GM12878 (cell line): ENCODE results near the gene MVP. TPM values are rescaled to one million over a fixed set of nuclear protein-coding genes. Genes with fewer than 3 reads are reported as not detected.
A peak's percentile ranks its signal among the peaks of the same experiment; 100 is the strongest.

ENCODE experiments used
- ATAC-seq: fragments of 200-7000 bp; cut with Tn5 transposase; 3 replicates; pipeline ENCODE4 v1.9.1; 2020; ENCODE audit warnings: mild to moderate bottlenecking, moderate library complexity
- BruUV-seq: library from RNA; stranded (reverse); fragments of 400-500 nt; replicated peaks from 2 replicates; lab custom pipeline; 2021; lab: Mats Ljungman, UMichigan
- CTCF ChIA-PET: fragments of 300-600 bp; sonication (Branson Sonifier 250); formaldehyde crosslinking; extraction: SDS; loops from one replicate; lab custom pipeline; 2021; ENCODE audit warnings: inconsistent platforms; lab: Yijun Ruan, JAX
- POLR2A ChIA-PET: fragments of 350-600 bp; formaldehyde crosslinking; extraction: SDS; loops from one replicate; lab custom pipeline; 2021; ENCODE audit warnings: inconsistent platforms; lab: Charles Lee
- RAD21 ChIA-PET: fragments of 300-600 bp; sonication (Branson Sonifier 250); formaldehyde crosslinking; loops from one replicate; lab custom pipeline; 2023; ENCODE audit warnings: antibody characterized with exemption; ENCODE audit not compliant: unreplicated experiment; lab: Charles Lee
- SMC1A ChIA-PET: fragments of 300-600 bp; sonication (Branson Sonifier 250); formaldehyde crosslinking; loops from one replicate; lab custom pipeline; 2023; ENCODE audit not compliant: unreplicated experiment, uncharacterized antibody; lab: Charles Lee
- DNase-seq: peaks from one replicate; pipeline ENCODE4 v3.0.0-alpha.2; 2011; ENCODE audit warnings: low read depth, low spot score
- FAIRE-seq: peaks from 3 replicates; lab custom pipeline; 2011; peaks lifted over from hg19 to GRCh38; lab: Jason Lieb, UNC
- H2AFZ ChIP-seq: 2 replicates; pipeline ENCODE4 v1.6.0; 2011; ENCODE audit warnings: low read depth, low read length, control low read depth; ENCODE audit not compliant: control insufficient read depth
- H3K27ac ChIP-seq: 2 replicates; pipeline ENCODE4 v1.5.1; 2011; ENCODE audit warnings: control low read depth; ENCODE audit not compliant: control insufficient read depth, insufficient read depth
- H3K27me3 ChIP-seq, 2 experiments: replicated peaks in 1 of 2; 2 replicates each; pipeline versions ENCODE4 v1.6.0 to v1.6.1; 2011; ENCODE audit warnings: low read length in 1 of 2; ENCODE audit not compliant: control insufficient read depth in 2 of 2, insufficient read depth in 2 of 2
- H3K36me3 ChIP-seq, 2 experiments: 2 replicates each; pipeline ENCODE4 v1.5.1; 2011; ENCODE audit warnings: low read length in 1 of 2; ENCODE audit not compliant: control insufficient read depth in 2 of 2, insufficient read depth in 2 of 2
- H3K4me1 ChIP-seq: 2 replicates; pipeline ENCODE4 v1.6.1; 2011; ENCODE audit warnings: mild to moderate bottlenecking, low read length, moderate library complexity, mixed read lengths; ENCODE audit not compliant: control insufficient read depth, insufficient read depth
- H3K4me2 ChIP-seq: 2 replicates; pipeline ENCODE4 v1.6.0; 2011; ENCODE audit warnings: control low read depth; ENCODE audit not compliant: control insufficient read depth, insufficient read depth
- H3K4me3 ChIP-seq: fragments of 200-600 bp; sonication (generic); 2 replicates; pipeline ENCODE4 v1.5.1; 2016
- H3K79me2 ChIP-seq: 2 replicates; pipeline ENCODE4 v1.6.0; 2011; ENCODE audit warnings: low read length; ENCODE audit not compliant: control insufficient read depth, insufficient read depth
- H3K9ac ChIP-seq: 2 replicates; pipeline ENCODE4 v1.8.0; 2011; ENCODE audit warnings: low read length, control low read depth, mixed read lengths; ENCODE audit not compliant: control insufficient read depth, insufficient read depth
- H3K9me3 ChIP-seq: replicated peaks from 3 replicates; pipeline ENCODE4 v1.5.1; 2011; ENCODE audit warnings: mild to moderate bottlenecking, low read length; ENCODE audit not compliant: control insufficient read depth, insufficient read depth
- H4K20me1 ChIP-seq: 2 replicates; pipeline ENCODE4 v1.6.0; 2011; ENCODE audit not compliant: control insufficient read depth, insufficient read depth
- DPF2 ChIP-seq: fragments of 450-650 bp; IDR thresholded peaks from 2 replicates; pipeline ENCODE4 v1.6.1; 2017; ENCODE audit warnings: mild to moderate bottlenecking
- IKZF2 ChIP-seq, 2 experiments: fragments of 450-650 bp; IDR thresholded peaks; 2 replicates each; pipeline ENCODE4 v1.6.1; 2017; ENCODE audit warnings: mild to moderate bottlenecking in 2 of 2, moderate library complexity in 2 of 2
- STAT1 ChIP-seq: fragments of 450-650 bp; conservative IDR thresholded peaks from 2 replicates; pipeline ENCODE4 v1.6.1; 2014; ENCODE audit warnings: antibody characterized with exemption, mild to moderate bottlenecking
- WGBS: methylation state at CpG from one replicate; pipeline ENCODE4 v1.1.6; 2016; ENCODE audit warnings: low lambda C conversion rate; ENCODE audit not compliant: insufficient replicate concordance, insufficient coverage; ENCODE audit errors: missing lambda C conversion rate; 5-methylcytosine and 5-hydroxymethylcytosine counted together
- in situ Hi-C: fragments of 300-500 bp; cut with MboI; formaldehyde crosslinking; loops from 9 replicates; pipeline ENCODE4 v1.14.3; 2018; ENCODE audit warnings: mixed read lengths
- intact Hi-C: fragments of 100-400 bp; cut with micrococcal nuclease; formaldehyde crosslinking; loops from one replicate; pipeline ENCODE4 v1.14.2; 2022; ENCODE audit not compliant: unreplicated experiment
- polyA plus RNA-seq, 11 experiments: library from polyadenylated mRNA; depleted of rRNA in 4 of 11; unstranded in 6 of 11; stranded (reverse) in 5 of 11; fragments of >200 nt; fragmentation: Nextera tagmentation in 4 of 11; fragmentation: Illumina TruSeq in 1 of 11; extraction: Ambion mirVana in 4 of 11; extraction: Trizol in 1 of 11; gene quantifications; 1 replicate in 1 of 11; 2 replicates in 10 of 11; pipeline versions ENCODE4 v1.2.1 to v1.2.3, GENCODE V29; 2011 to 2016; ENCODE audit warnings: inconsistent platforms in 2 of 11, missing spikeins in 2 of 11, low read depth in 1 of 11
- total RNA-seq, 4 experiments: library from RNA; depleted of rRNA in 3 of 4; stranded (reverse); fragments of >200 nt in 3 of 4; fragmentation: Illumina TruSeq in 1 of 4; extraction: Trizol in 1 of 4; gene quantifications; 2 replicates each; pipeline versions ENCODE4 v1.2.1 to v1.2.3, GENCODE V29; 2013 to 2021
- TF ChIP-seq, protein P1 (sequence below): IDR thresholded peaks from 2 replicates; pipeline ENCODE4 v1.6.1; 2012; ENCODE audit warnings: low read depth, low read length, improper control_type of control experiment
- TF ChIP-seq, protein P2 (sequence below): fragments of 450-650 bp; IDR thresholded peaks from 2 replicates; pipeline ENCODE4 v1.6.1; 2016; ENCODE audit warnings: mild to moderate bottlenecking

MVP gene
- total and polyA plus RNA-seq, 10 of the 15 experiments (the other 5 are each of a cell fraction or from before 2014, with no cell fraction given) = 0.98 to 74.2 (median 54.7) TPM

DNA sequence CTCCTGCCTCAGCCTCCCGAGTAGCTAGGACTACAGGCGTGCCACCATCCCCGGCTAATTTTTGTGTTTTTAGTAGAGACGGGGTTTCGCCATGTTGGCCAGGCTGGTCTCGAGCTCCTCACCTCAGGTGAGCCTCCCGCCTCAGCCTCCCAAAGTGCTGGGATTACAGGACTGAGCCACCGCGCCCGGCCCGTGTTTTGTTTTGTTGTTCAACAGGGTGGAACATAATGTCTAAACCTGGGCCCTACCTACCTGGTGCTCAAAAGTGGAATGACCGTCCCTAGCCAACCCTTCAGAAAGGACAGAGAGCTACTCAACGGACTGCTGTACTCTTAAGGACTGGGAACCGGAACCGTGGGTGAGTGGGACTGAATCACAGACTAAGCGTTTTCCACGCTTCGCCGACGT lies 30.5 kb upstream of the MVP start:
- WGBS = 35% methylated on average over 20 of the region's 20 CpGs
- RAD21 ChIA-PET = interaction anchor here (0.6 to 1.7 kb wide), 16 partner anchors 13 to 223 kb away, joined by 3 to 8 read pairs (median 4); partner anchors contain the start of gene TAOK2
- Histone ChIP-seq H3K9me3 (no peaks in the 10 kb centered on the region), H3K9ac (peak overlapping the region; percentile 89), H3K27me3 (no peaks in the 10 kb centered on the region), H3K4me2 (peak overlapping the region; percentile 87), H4K20me1 (no peaks in the 10 kb centered on the region), H3K4me1 (peaks cover 15% of the 10 kb centered on the region), H3K79me2 (peaks cover 43% of the 10 kb centered on the region), H3K27ac (peak overlapping the region; percentile 95), H3K36me3 (0 out of 4 replicates have a peak, but pooled peaks cover 0 to under 1% of the 10 kb centered on the region in 2 experiments), H2AFZ (peak overlapping the region; percentile 94), H3K4me3 (peak overlapping the region; percentile 89)
- intact Hi-C loops = loop anchor here (1.0 to 5.0 kb wide), 2 partner anchors 16 to 87 kb away; no protein-coding TSS in a partner anchor
- POLR2A ChIA-PET = interaction anchor here (0.6 to 3.3 kb wide), 18 partner anchors 8 to 276 kb away, joined by 3 to 24 read pairs (median 4); partner anchors contain the start of genes ALDOA and MAZ
- CTCF ChIA-PET = interaction anchor here (0.8 to 5.3 kb wide), 22 partner anchors 12 to 266 kb away, joined by 3 to 32 read pairs (median 4); partner anchors contain the start of genes MVP, PAGR1 and ZG16
- in situ Hi-C loops = no loop called here
- FAIRE-seq = no peak
- ATAC-seq = peak; percentile 23
- no peak for DNase-seq
- BruUV-seq = TSS peak; percentile 99
- SMC1A ChIA-PET = interaction anchor here (0.7 to 6.4 kb wide), 12 partner anchors 13 to 147 kb away, joined by 3 to 38 read pairs (median 5); partner anchors contain the start of gene PAGR1
- TF ChIP-seq, protein P1, sequence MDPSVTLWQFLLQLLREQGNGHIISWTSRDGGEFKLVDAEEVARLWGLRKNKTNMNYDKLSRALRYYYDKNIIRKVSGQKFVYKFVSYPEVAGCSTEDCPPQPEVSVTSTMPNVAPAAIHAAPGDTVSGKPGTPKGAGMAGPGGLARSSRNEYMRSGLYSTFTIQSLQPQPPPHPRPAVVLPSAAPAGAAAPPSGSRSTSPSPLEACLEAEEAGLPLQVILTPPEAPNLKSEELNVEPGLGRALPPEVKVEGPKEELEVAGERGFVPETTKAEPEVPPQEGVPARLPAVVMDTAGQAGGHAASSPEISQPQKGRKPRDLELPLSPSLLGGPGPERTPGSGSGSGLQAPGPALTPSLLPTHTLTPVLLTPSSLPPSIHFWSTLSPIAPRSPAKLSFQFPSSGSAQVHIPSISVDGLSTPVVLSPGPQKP = no peak
- TF ChIP-seq, protein P2, sequence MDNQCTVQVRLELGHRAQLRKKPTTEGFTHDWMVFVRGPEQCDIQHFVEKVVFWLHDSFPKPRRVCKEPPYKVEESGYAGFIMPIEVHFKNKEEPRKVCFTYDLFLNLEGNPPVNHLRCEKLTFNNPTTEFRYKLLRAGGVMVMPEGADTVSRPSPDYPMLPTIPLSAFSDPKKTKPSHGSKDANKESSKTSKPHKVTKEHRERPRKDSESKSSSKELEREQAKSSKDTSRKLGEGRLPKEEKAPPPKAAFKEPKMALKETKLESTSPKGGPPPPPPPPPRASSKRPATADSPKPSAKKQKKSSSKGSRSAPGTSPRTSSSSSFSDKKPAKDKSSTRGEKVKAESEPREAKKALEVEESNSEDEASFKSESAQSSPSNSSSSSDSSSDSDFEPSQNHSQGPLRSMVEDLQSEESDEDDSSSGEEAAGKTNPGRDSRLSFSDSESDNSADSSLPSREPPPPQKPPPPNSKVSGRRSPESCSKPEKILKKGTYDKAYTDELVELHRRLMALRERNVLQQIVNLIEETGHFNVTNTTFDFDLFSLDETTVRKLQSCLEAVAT = peak; percentile 94
- 0 out of 4 replicates have a peak, but pooled peaks of 1 of the 2 experiments have one; percentile 11 for TF ChIP-seq IKZF2 (IDR thresholded peaks at IDR 0.05)
- TF ChIP-seq DPF2 = 0 out of 2 replicates have a peak, but pooled peaks have one; percentile 21
- TF ChIP-seq STAT1 = no peak
